Upper lobe of left lung (tissue), 6 donors: ENCODE data around the gene PRAC1. TPM values are rescaled to one million over a fixed set of nuclear protein-coding genes. Genes with fewer than 3 reads are reported as not detected.

Experiments used
- ATAC-seq, 2 donors: fragments of 200-7000 bp; cut with Tn5 transposase; one replicate each; pipeline ENCODE4 v1.9.1; 2022; ENCODE audit warnings: mild to moderate bottlenecking in 2 of 2, moderate library complexity in 2 of 2; ENCODE audit not compliant: low FRiP score in 2 of 2
- DNase-seq, 2 donors: peaks; one replicate each; pipeline ENCODE4 v3.0.0-alpha.2; 2019 to 2020
- H3K27ac ChIP-seq, 4 donors: fragments of 200-600 bp; sonication (generic); one replicate each; pipeline ENCODE4 v1.5.1; 2016 to 2019
- H3K27me3 ChIP-seq, 4 donors: fragments of 200-600 bp; sonication (generic); one replicate each; pipeline ENCODE4 v1.5.1; 2017 to 2019
- H3K36me3 ChIP-seq, 4 donors: fragments of 200-600 bp; sonication (generic); one replicate each; pipeline ENCODE4 v1.5.1; 2016 to 2019
- H3K4me1 ChIP-seq, 4 donors: fragments of 200-600 bp; sonication (generic); one replicate each; pipeline ENCODE4 v1.5.1; 2018 to 2019
- H3K4me3 ChIP-seq, 4 donors: fragments of 200-600 bp; sonication (generic); one replicate each; pipeline ENCODE4 v1.5.1; 2017 to 2019; ENCODE audit warnings: mild to moderate bottlenecking in 2 of 4, moderate library complexity in 1 of 4
- H3K9me3 ChIP-seq, 4 donors: fragments of 200-600 bp; sonication (generic); one replicate each; pipeline ENCODE4 v1.5.1; 2018 to 2019
- EP300 ChIP-seq, 4 donors: sonication (generic); formaldehyde crosslinking; IDR thresholded peaks; one replicate each; pipeline ENCODE4 v1.5.1; 2017; ENCODE audit warnings: antibody characterized with exemption in 4 of 4, control low read depth in 2 of 4
- POLR2A ChIP-seq, 4 donors: fragments of 450-650 bp; IDR thresholded peaks; one replicate each; pipeline ENCODE4 v1.5.1; 2016 to 2017; ENCODE audit warnings: antibody characterized with exemption in 4 of 4, mild to moderate bottlenecking in 2 of 4
- POLR2AphosphoS5 ChIP-seq, 2 donors: sonication (generic); formaldehyde crosslinking; IDR thresholded peaks; one replicate each; pipeline ENCODE4 v1.5.1; 2017; ENCODE audit warnings: antibody characterized with exemption in 2 of 2
- WGBS, 2 donors: methylation state at CpG; one replicate each; pipeline ENCODE4 v1.1.5; 2017 to 2018; 5-methylcytosine and 5-hydroxymethylcytosine counted together
- total RNA-seq, 6 donors: library from RNA; depleted of rRNA in 4 of 6; stranded (reverse); fragments of >200 nt in 4 of 6; gene quantifications; one replicate each; pipeline versions ENCODE4 v1.1.0 to v1.2.1, GENCODE V29; 2016 to 2021
- TF ChIP-seq, protein P1 (sequence below), 6 experiments: fragments of 450-650 bp in 4 of 6; fragments of 200-600 bp in 2 of 6; sonication (generic) in 2 of 6; IDR thresholded peaks; one replicate each; pipeline ENCODE4 v1.5.1; 2016 to 2019; ENCODE audit warnings: antibody characterized with exemption in 6 of 6
- donor health status: DM: no; HTN: no; CAD: no; lungs with moderate emphysema.
- donor health status: DM: no; HTN: yes; CAD: no; lungs with severe emphysema.

The PRAC1 gene
- total RNA-seq, 6 donors from 2014 or later: not detected

DNA sequence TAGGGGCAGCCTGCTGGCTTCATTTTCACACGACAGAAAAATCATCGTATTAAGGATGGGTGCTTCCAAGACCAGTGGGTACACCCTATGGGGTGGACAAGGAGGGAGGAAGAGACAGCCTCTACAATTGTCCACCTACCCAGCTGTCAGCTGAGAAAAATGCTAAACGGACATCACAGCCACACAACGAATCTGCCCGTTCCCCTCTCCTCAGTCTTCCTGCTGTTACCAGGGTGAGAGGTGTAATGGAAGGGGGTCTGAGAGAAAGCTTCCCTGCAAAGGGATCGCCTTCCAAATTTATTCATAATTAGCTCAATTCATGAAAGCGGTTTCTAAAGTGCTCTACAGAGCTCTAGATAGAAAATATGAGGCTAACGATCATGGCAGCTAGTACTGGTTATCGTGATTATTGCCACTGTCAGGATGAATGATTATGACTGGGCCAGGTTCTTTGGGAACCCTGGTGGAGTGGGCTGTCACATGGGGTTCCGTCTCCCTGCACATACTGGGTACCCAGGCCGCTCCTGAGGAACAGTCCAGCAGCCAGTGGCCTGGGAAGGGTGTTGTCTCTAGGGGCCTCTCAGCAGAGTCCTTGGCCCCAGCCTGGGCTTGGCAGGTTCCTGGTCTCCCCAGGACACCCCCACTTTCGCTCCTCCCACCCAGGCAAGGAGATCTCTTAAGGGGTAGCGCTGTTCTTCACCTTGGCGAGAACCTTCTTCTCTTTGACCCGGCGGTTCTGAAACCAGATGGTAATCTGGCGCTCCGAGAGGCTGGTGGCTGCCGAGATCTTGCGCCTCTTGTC lies 4.0 kb upstream of the PRAC1 start:
- peaks cover 27 to 40% (median 32%) of the 10 kb centered on the region in 4 donors for H3K4me1 ChIP-seq
- no peak overlapping the region for H3K4me3 ChIP-seq
- DNase-seq (no peak), ATAC-seq (no peak)
- no peak overlapping the region for H3K27ac ChIP-seq
- H3K27me3 ChIP-seq: peaks cover 2 to 92% (median 70%) of the 10 kb centered on the region in 4 donors
- TF ChIP-seq POLR2A (IDR thresholded peaks at IDR 0.05) (no peak), POLR2AphosphoS5 (IDR thresholded peaks at IDR 0.05) (no peak), EP300 (IDR thresholded peaks at IDR 0.05) (no peak)
- TF ChIP-seq, protein P1, sequence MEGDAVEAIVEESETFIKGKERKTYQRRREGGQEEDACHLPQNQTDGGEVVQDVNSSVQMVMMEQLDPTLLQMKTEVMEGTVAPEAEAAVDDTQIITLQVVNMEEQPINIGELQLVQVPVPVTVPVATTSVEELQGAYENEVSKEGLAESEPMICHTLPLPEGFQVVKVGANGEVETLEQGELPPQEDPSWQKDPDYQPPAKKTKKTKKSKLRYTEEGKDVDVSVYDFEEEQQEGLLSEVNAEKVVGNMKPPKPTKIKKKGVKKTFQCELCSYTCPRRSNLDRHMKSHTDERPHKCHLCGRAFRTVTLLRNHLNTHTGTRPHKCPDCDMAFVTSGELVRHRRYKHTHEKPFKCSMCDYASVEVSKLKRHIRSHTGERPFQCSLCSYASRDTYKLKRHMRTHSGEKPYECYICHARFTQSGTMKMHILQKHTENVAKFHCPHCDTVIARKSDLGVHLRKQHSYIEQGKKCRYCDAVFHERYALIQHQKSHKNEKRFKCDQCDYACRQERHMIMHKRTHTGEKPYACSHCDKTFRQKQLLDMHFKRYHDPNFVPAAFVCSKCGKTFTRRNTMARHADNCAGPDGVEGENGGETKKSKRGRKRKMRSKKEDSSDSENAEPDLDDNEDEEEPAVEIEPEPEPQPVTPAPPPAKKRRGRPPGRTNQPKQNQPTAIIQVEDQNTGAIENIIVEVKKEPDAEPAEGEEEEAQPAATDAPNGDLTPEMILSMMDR (IDR thresholded peaks at IDR 0.05): no peak
- WGBS, 2 donors: 13 to 20% methylated on average over 13 to 20 of the region's 20 CpGs
- H3K9me3 ChIP-seq: no peaks in the 10 kb centered on the region
- H3K36me3 ChIP-seq: no peaks in the 10 kb centered on the region

- DNase-seq: peak in 1 of 2 donors; percentile 83
- Histone ChIP-seq H3K36me3 (no peaks in the 10 kb centered on the region), H3K4me3 (no peak overlapping the region), H3K4me1 (peaks cover 27 to 40% (median 32%) of the 10 kb centered on the region in 4 donors), H3K27me3 (peaks cover 2 to 96% (median 74%) of the 10 kb centered on the region in 4 donors), H3K9me3 (no peaks in the 10 kb centered on the region), H3K27ac (no peak overlapping the region)
- TF ChIP-seq, protein P1 (IDR thresholded peaks at IDR 0.05): no peak
- no peak for TF ChIP-seq EP300 (IDR thresholded peaks at IDR 0.05)
- TF ChIP-seq POLR2AphosphoS5 (IDR thresholded peaks at IDR 0.05): no peak
- no peak for TF ChIP-seq POLR2A (IDR thresholded peaks at IDR 0.05)
- no peak for ATAC-seq
- WGBS, 2 donors: 1 to 19% methylated on average over 16 to 19 of the region's 38 CpGs
These were observed 3.2 kb upstream of the PRAC1 start for GRCh38 chr17:48725288-48726064.

DNA sequence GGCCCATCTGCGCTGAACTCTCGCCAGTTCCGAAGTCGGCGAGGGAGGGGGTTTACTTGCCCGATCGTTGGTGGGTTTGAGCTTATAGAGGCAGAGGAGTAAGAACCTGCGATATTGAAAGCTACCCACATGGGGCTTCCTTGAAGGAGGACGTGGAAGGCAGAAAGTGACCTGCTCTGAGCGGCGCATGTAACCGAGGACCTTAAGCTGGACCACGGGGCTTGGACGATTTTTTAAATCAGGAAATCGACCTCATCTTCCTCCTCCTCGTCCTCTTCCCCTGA lies 2.6 kb upstream of the PRAC1 start:
- Histone ChIP-seq H3K4me3 (no peak overlapping the region), H3K9me3 (no peaks in the 10 kb centered on the region), H3K27ac (no peak overlapping the region), H3K36me3 (no peaks in the 10 kb centered on the region), H3K4me1 (peaks cover 27 to 40% (median 32%) of the 10 kb centered on the region in 4 donors), H3K27me3 (peaks cover 2 to 96% (median 74%) of the 10 kb centered on the region in 4 donors)
- TF ChIP-seq POLR2A (IDR thresholded peaks at IDR 0.05): no peak
- TF ChIP-seq EP300 (IDR thresholded peaks at IDR 0.05): no peak
- no peak for TF ChIP-seq POLR2AphosphoS5 (IDR thresholded peaks at IDR 0.05)
- TF ChIP-seq, protein P1 (IDR thresholded peaks at IDR 0.05): no peak
- WGBS, 2 donors: 1 to 4% methylated on average over 16 of the region's 16 CpGs
- no peak for DNase-seq
- ATAC-seq: no peak

- no peak overlapping the region for H3K4me3 ChIP-seq
- WGBS, 2 donors: 9% methylated on average over 22 to 32 of the region's 32 CpGs
- peak; percentile 76 to 84 for ATAC-seq
These were observed 2.1 kb upstream of the PRAC1 start for GRCh38 chr17:48724251-48725003.

More at GRCh38 chr17:48724251-48725003, 2.1 kb upstream of the PRAC1 start:
- DNase-seq: peak; percentile 70 to 74
- H3K4me1 ChIP-seq: peaks cover 30 to 39% (median 33%) of the 10 kb centered on the region in 4 donors
- H3K36me3 ChIP-seq: no peaks in the 10 kb centered on the region
- peaks cover 2 to 96% (median 72%) of the 10 kb centered on the region in 4 donors for H3K27me3 ChIP-seq
- no peaks in the 10 kb centered on the region for H3K9me3 ChIP-seq
- no peak overlapping the region for H3K27ac ChIP-seq
- no peak for TF ChIP-seq POLR2AphosphoS5 (IDR thresholded peaks at IDR 0.05)
- TF ChIP-seq, protein P1 (IDR thresholded peaks at IDR 0.05): peak; percentile 27 to 71 (median 61)
